Lower leg skin (tissue), 3 donors: ENCODE measurements around the gene ESYT2.

Experiments used
- POLR2A ChIP-seq, 2 donors: fragments of 450-650 bp; IDR thresholded peaks; one replicate each; pipeline ENCODE4 v1.6.1; 2016 to 2017; ENCODE audit warnings: antibody characterized with exemption in 2 of 2, mild to moderate bottlenecking in 1 of 2, moderate library complexity in 1 of 2
- TF ChIP-seq, protein P1 (sequence below), 3 donors: fragments of 450-650 bp; IDR thresholded peaks; one replicate each; pipeline ENCODE4 v1.5.1; 2016; ENCODE audit warnings: antibody characterized with exemption in 3 of 3, mild to moderate bottlenecking in 3 of 3, moderate library complexity in 2 of 3

DNA sequence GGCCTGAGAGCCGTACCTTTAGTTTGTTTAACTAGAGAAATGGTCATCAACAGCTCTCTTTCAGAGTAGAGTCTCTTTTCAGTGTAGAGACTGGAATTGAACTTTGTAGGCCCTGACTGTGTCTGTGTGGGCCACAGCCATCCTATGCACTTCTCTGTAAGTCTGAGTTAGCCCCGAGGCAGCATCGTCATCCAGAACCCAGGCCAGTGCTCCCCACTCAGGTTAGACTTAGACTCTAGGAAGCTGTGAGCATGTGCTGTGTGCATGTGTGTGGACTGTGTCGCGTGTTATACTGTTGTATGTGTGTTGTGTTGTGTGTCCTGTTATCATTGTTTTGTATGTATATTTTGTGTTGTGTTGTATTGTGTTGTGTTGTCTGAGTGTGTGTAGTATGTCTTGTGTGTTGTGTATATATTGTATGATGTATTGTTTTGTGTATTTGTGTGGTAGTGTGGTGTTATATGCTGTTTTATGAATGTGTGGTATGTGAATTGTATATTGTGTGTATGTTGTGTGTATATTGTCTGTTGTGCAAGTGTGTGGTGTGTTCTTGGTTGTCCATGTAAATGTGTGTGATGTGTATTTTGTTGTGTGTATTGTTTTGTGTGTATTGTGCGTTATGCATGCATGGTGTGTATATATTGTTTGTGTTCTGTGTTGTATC is 106.6 kb downstream of the ESYT2 start:
- TF ChIP-seq, protein P1, sequence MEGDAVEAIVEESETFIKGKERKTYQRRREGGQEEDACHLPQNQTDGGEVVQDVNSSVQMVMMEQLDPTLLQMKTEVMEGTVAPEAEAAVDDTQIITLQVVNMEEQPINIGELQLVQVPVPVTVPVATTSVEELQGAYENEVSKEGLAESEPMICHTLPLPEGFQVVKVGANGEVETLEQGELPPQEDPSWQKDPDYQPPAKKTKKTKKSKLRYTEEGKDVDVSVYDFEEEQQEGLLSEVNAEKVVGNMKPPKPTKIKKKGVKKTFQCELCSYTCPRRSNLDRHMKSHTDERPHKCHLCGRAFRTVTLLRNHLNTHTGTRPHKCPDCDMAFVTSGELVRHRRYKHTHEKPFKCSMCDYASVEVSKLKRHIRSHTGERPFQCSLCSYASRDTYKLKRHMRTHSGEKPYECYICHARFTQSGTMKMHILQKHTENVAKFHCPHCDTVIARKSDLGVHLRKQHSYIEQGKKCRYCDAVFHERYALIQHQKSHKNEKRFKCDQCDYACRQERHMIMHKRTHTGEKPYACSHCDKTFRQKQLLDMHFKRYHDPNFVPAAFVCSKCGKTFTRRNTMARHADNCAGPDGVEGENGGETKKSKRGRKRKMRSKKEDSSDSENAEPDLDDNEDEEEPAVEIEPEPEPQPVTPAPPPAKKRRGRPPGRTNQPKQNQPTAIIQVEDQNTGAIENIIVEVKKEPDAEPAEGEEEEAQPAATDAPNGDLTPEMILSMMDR (IDR thresholded peaks at IDR 0.05) = no peak
- no peak for TF ChIP-seq POLR2A (IDR thresholded peaks at IDR 0.05)
